Choroid plexus epithelial cell (primary cell): Measurements from ENCODE around the gene FGF9.

ENCODE experiments used
- DNase-seq: peaks from one replicate; pipeline ENCODE4 v3.0.0-alpha.2; 2010; ENCODE audit warnings: low read depth
- H3K4me3 ChIP-seq: 2 replicates; pipeline ENCODE4 v1.5.1; 2011; ENCODE audit warnings: low read depth, mild to moderate bottlenecking, control low read depth, low read length, moderate library complexity
- CTCF ChIP-seq: conservative IDR thresholded peaks from 2 replicates; pipeline ENCODE4 v1.5.1; 2011; ENCODE audit warnings: low read depth, mild to moderate bottlenecking, control low read depth, inconsistent platforms, low read length, moderate library complexity

Gene FGF9

GRCh38 chr13:21670006-21670882 is 629 bp upstream of the FGF9 start:
- H3K4me3 ChIP-seq, result peak overlapping the region; percentile 53
- no peak for TF ChIP-seq CTCF
- peak; percentile 37 for DNase-seq

- no peak for TF ChIP-seq CTCF
- no peak for DNase-seq
- no peak overlapping the region for H3K4me3 ChIP-seq
Measured at GRCh38 chr13:21671620-21672286, 880 bp downstream of the FGF9 start.

GRCh38 chr13:21672287-21672680 is 1.4 kb downstream of the FGF9 start:
- no peak for TF ChIP-seq CTCF
- H3K4me3 ChIP-seq, result no peak overlapping the region
- no peak for DNase-seq

- no peak overlapping the region for H3K4me3 ChIP-seq
- no peak for TF ChIP-seq CTCF
Measured at GRCh38 chr13:21672796-21673538, 2.1 kb downstream of the FGF9 start.

GRCh38 chr13:21673539-21673788 is 2.6 kb downstream of the FGF9 start:
- peak overlapping the region; percentile 49 for H3K4me3 ChIP-seq
- no peak for DNase-seq
- TF ChIP-seq CTCF, result peak; percentile 7

More at GRCh38 chr13:21672796-21673538, 2.1 kb downstream of the FGF9 start:
- no peak for DNase-seq

- H3K4me3 ChIP-seq, result peak overlapping the region; percentile 49
- no peak for TF ChIP-seq CTCF
- DNase-seq, result peak; percentile 41
Measured at GRCh38 chr13:21673789-21674489, 3.1 kb downstream of the FGF9 start.
